GM19099 (cell line): ENCODE results near the gene XRCC3.

Experiments
- POLR2A ChIP-seq: IDR thresholded peaks from 3 replicates; pipeline ENCODE4 v1.6.1; 2011; ENCODE audit warnings: low read depth; ENCODE audit not compliant: insufficient read length; ENCODE audit errors: extremely low read depth

The XRCC3 gene

DNA sequence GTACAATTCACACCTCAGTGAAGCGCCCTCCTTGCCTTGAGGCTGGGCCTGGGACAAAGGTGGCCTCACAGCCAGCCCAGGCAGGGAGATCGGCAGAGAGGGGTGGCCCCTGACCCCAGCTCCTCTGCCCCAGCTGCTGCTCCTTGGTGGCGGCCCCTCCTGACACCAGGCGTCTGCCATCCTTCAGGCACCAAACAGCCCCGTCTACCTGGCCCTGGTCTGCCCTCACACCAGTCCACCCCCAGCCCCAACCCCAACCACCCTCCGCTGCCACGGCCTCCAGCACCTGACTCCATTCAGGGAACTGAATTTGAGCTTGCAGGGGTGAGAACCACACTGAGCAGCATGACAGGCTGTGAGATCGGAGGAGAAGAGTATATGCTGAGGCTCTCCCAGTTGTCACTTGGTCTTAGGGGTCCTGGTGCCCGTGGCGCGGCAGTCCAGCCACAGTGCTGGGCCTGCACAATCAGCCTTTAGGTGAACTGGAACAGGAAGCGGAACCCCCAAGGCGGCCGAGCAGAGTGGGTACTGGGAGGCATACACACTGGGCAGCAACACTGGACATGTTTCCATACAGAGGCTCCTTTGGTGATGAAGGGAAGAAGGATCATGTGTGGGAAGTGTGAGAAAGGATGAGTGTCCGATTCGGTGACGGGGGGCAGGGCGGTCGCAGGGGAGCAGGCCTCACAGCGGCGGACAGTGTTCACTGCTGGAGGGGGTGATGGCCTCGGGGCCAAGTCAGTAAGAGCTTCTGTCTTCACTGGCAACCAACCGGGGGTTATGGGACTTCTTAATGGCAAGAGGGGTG, 19.0 kb upstream of the XRCC3 start:
- no peak for TF ChIP-seq POLR2A

DNA sequence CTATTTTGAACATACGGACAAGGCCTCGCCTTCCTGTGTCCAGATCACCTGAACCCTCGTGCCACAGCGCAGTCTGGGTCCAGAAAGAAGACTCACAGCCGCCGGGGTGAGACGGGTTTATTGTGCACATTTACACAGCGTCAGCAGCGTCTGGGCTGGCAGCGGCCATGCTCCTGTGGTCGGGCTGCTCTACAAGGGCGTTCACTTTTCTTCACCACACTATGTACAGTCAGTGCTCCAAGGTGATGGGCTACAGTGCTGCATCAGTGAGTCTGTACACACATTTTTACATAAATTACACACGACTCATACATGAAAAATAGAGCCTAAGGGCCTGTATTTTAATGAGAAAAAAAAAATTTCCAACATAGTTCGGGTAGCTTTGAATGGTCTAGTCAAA, 18.4 kb upstream of the XRCC3 start:
- no peak for TF ChIP-seq POLR2A

GRCh38 chr14:103732868-103733620, 17.8 kb upstream of the XRCC3 start:
- TF ChIP-seq POLR2A = no peak

- TF ChIP-seq POLR2A = no peak
These were observed 16.9 kb upstream of the XRCC3 start for GRCh38 chr14:103731916-103732867.

- TF ChIP-seq POLR2A = no peak
These were observed 16.2 kb upstream of the XRCC3 start for GRCh38 chr14:103731481-103731880.

DNA sequence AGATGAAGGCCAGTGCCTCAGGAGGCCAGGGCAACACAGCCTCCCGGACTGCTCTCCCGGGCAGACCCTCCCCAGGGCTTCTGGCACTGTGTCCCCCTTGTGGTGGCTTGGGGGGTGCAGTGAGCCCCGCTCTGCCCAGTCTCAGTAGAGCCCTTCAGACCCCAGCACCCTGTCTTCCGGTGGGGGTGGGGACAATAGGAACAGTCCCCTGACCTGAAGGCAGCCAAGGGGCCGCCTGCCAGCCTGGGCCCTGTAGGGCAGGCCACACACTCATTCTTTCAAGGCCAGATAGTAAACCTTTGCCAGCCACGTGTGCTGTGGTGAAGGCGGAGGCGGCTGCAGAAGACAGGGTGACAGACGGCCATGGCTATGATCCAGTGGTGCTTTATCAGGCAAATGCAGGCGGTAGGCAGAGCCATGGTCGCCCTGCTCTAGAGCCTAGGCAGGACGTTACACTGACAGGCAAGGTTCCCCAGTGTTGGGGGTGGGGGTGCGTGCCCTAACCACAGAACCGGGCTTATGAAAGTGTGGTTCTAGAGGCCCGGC, 15.3 kb upstream of the XRCC3 start:
- TF ChIP-seq POLR2A = no peak

GRCh38 chr14:103729496-103730448, 14.5 kb upstream of the XRCC3 start:
- no peak for TF ChIP-seq POLR2A

GRCh38 chr14:103728721-103729120, 13.5 kb upstream of the XRCC3 start:
- no peak for TF ChIP-seq POLR2A

GRCh38 chr14:103728141-103728540, 12.9 kb upstream of the XRCC3 start:
- no peak for TF ChIP-seq POLR2A

DNA sequence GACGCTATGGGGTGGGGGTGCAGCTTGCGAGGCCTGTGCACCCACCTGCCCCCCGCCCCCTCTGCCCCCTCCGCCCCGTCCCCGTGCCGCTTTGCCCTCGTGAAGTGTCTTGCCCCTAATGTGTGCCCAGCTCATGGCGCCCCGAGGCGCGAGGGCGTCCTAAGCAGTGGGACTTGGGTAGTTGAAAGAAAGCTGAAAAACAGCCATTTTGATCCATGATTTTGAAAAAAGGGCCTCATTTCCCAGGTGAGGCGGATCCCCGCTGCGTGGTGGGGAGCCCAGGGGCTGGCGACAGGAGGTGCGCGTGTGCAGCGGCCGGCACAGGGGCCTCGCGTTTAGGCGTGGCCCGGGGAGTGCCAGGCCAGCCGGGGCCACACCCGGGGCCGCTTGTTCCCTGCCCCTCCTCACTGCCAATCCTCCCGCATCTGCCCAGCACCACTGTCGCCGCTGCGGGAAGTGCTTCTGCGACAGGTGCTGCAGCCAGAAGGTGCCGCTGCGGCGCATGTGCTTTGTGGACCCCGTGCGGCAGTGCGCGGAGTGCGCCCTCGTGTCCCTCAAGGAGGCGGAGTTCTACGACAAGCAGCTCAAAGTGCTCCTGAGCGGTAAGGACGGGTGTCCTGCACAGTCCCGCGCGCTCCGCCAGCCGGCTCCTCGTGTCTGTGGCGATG, 12.2 kb upstream of the XRCC3 start:
- TF ChIP-seq POLR2A = no peak

- no peak for TF ChIP-seq POLR2A
These were observed 11.2 kb upstream of the XRCC3 start for GRCh38 chr14:103726474-103726873.

GRCh38 chr14:103725739-103726395, 10.6 kb upstream of the XRCC3 start:
- TF ChIP-seq POLR2A = no peak
